PC-9 (cell line): Measurements from ENCODE around the gene HPSE. TPM values are rescaled to one million over a fixed set of nuclear protein-coding genes. Genes with fewer than 3 reads are reported as not detected.

ENCODE experiments used
- BruUV-seq: library from RNA; stranded (reverse); fragments of 400-500 nt; replicated peaks from 2 replicates; lab custom pipeline; 2021; lab: Mats Ljungman, UMichigan
- CTCF ChIA-PET: fragments of 300-600 bp; sonication (Branson Sonifier 250); formaldehyde crosslinking; loops from one replicate; lab custom pipeline; 2022; ENCODE audit warnings: antibody characterized with exemption; lab: Charles Lee
- POLR2A ChIA-PET: fragments of 300-600 bp; sonication (Branson Sonifier 250); formaldehyde crosslinking; loops from one replicate; lab custom pipeline; 2022; ENCODE audit warnings: antibody characterized with exemption; ENCODE audit not compliant: unreplicated experiment; lab: Charles Lee
- DNase-seq, 2 experiments: peaks; one replicate each; pipeline versions ENCODE4 v3.0.0 to v3.0.0-alpha.2; 2015 to 2022; ENCODE audit warnings: mixed read lengths in 1 of 2
- H2AFZ ChIP-seq: fragments of 200-600 bp; sonication (generic); 2 replicates; pipeline ENCODE4 v1.8.1; 2017; ENCODE audit warnings: antibody characterized with exemption
- H3F3A ChIP-seq: fragments of 200-600 bp; sonication (generic); 2 replicates; pipeline ENCODE4 v1.8.1; 2017; ENCODE audit warnings: antibody characterized with exemption, mild to moderate bottlenecking, low read depth; ENCODE audit not compliant: insufficient read depth
- H3K27ac ChIP-seq: fragments of 200-600 bp; sonication (generic); 2 replicates; pipeline ENCODE4 v1.6.1; 2016; ENCODE audit warnings: mixed run types
- H3K27me3 ChIP-seq: fragments of 200-600 bp; sonication (generic); 2 replicates; pipeline ENCODE4 v1.6.1; 2016; ENCODE audit warnings: low read depth, mixed run types; ENCODE audit not compliant: insufficient read depth
- H3K36me3 ChIP-seq: fragments of 200-600 bp; sonication (generic); 2 replicates; pipeline ENCODE4 v1.6.1; 2016; ENCODE audit warnings: low read depth, mixed run types
- H3K4me1 ChIP-seq: fragments of 200-600 bp; sonication (generic); replicated peaks from 2 replicates; pipeline ENCODE4 v1.6.1; 2016; ENCODE audit warnings: mixed run types; ENCODE audit not compliant: insufficient read depth
- H3K4me2 ChIP-seq: fragments of 200-600 bp; sonication (generic); 2 replicates; pipeline ENCODE4 v1.6.1; 2017; ENCODE audit warnings: mixed run types
- H3K4me3 ChIP-seq: fragments of 200-600 bp; sonication (generic); 2 replicates; pipeline ENCODE4 v1.6.1; 2016; ENCODE audit warnings: mixed run types
- H3K79me2 ChIP-seq: fragments of 200-600 bp; sonication (generic); 2 replicates; pipeline ENCODE4 v1.6.1; 2017; ENCODE audit warnings: low read depth, mixed run types
- H3K9me2 ChIP-seq: fragments of 200-600 bp; sonication (generic); 2 replicates; pipeline ENCODE4 v1.8.1; 2017; ENCODE audit warnings: mild to moderate bottlenecking; ENCODE audit not compliant: insufficient read depth
- H3K9me3 ChIP-seq: fragments of 200-600 bp; sonication (generic); 2 replicates; pipeline ENCODE4 v1.8.1; 2016; ENCODE audit warnings: low read depth; ENCODE audit not compliant: insufficient read depth
- H4K20me1 ChIP-seq: fragments of 200-600 bp; sonication (generic); 2 replicates; pipeline ENCODE4 v1.8.1; 2017; ENCODE audit not compliant: insufficient read depth
- CTCF ChIP-seq: fragments of 200-600 bp; sonication (generic); conservative IDR thresholded peaks from 2 replicates; pipeline ENCODE4 v1.6.1; 2017; ENCODE audit warnings: mixed run types, antibody characterized with exemption, mild to moderate bottlenecking, moderate library complexity
- EZH2 ChIP-seq: fragments of 200-600 bp; sonication (generic); IDR thresholded peaks from 2 replicates; pipeline ENCODE4 v1.8.0; 2017; ENCODE audit warnings: antibody characterized with exemption, low read depth
- intact Hi-C: fragments of 100-400 bp; cut with micrococcal nuclease; formaldehyde crosslinking; loops from one replicate; pipeline ENCODE4 v1.10.0; 2022; ENCODE audit not compliant: unreplicated experiment
- total RNA-seq: library from RNA; stranded (reverse); gene quantifications from 2 replicates; pipeline ENCODE4 v1.2.3, GENCODE V29; 2021

HPSE gene
- total RNA-seq, 1 experiment from 2014 or later = 4.4 TPM

- Histone ChIP-seq H3K9me2 (no peaks in the 10 kb centered on the region), H3K27ac (no peak overlapping the region), H2AFZ (no peak overlapping the region), H3K79me2 (no peaks in the 10 kb centered on the region), H3F3A (peaks cover 15% of the 10 kb centered on the region; the same call in 1 of the 2 replicates), H3K4me2 (no peak overlapping the region), H3K36me3 (no peaks in the 10 kb centered on the region), H3K27me3 (no peaks in the 10 kb centered on the region), H3K9me3 (no peaks in the 10 kb centered on the region; the same call in 1 of the 2 replicates), H4K20me1 (no peaks in the 10 kb centered on the region), H3K4me3 (no peak overlapping the region), H3K4me1 (peaks cover 34% of the 10 kb centered on the region)
- POLR2A ChIA-PET = no interaction called here
- TF ChIP-seq CTCF = peak; percentile 69
- no peak for TF ChIP-seq EZH2
- DNase-seq = peak; percentile 39 to 51
- intact Hi-C loops = loop anchor here (2.0 kb wide), 1 partner anchor 142 kb away; no protein-coding TSS in a partner anchor
- CTCF ChIA-PET = interaction anchor here (0.6 kb wide), 2 partner anchors 128 to 179 kb away, joined by 6 to 14 read pairs; no protein-coding TSS in a partner anchor
- BruUV-seq = no TSS peak
Measured at GRCh38 chr4:83252782-83253405, 81.8 kb downstream of the HPSE start.

- H3K9me3 ChIP-seq = no peaks in the 10 kb centered on the region; the same call in 1 of the 2 replicates
- ChIA-PET CTCF (interaction anchor here (0.6 to 0.9 kb wide), 2 partner anchors 31 to 126 kb away, joined by 5 to 13 read pairs; no protein-coding TSS in a partner anchor), POLR2A (no interaction called here)
- no peak overlapping the region for H3K4me2 ChIP-seq
- H2AFZ ChIP-seq = no peak overlapping the region
- H4K20me1 ChIP-seq = no peaks in the 10 kb centered on the region
- H3K27ac ChIP-seq = no peak overlapping the region
- intact Hi-C loops = no loop called here
- H3F3A ChIP-seq = peaks cover 5% of the 10 kb centered on the region; the same call in 1 of the 2 replicates
- H3K36me3 ChIP-seq = no peaks in the 10 kb centered on the region
- H3K79me2 ChIP-seq = no peaks in the 10 kb centered on the region
- BruUV-seq = no TSS peak
- DNase-seq = no peak
- no peaks in the 10 kb centered on the region for H3K27me3 ChIP-seq
- H3K9me2 ChIP-seq = no peaks in the 10 kb centered on the region
- no peak overlapping the region for H3K4me3 ChIP-seq
- no peak for TF ChIP-seq CTCF
- TF ChIP-seq EZH2 = no peak
- H3K4me1 ChIP-seq = peaks cover 24% of the 10 kb centered on the region
Measured at GRCh38 chr4:83251447-83251830, 83.2 kb downstream of the HPSE start.

- intact Hi-C loops = no loop called here
- Histone ChIP-seq H3F3A (no peaks in the 10 kb centered on the region), H3K4me2 (no peak overlapping the region), H3K9me3 (no peaks in the 10 kb centered on the region), H3K4me1 (peaks cover 18% of the 10 kb centered on the region), H3K4me3 (no peak overlapping the region), H2AFZ (no peak overlapping the region), H4K20me1 (no peaks in the 10 kb centered on the region), H3K36me3 (no peaks in the 10 kb centered on the region), H3K9me2 (no peaks in the 10 kb centered on the region), H3K27ac (no peak overlapping the region), H3K27me3 (no peaks in the 10 kb centered on the region), H3K79me2 (no peaks in the 10 kb centered on the region)
- ChIA-PET CTCF (interaction anchor here (0.6 to 0.9 kb wide), 2 partner anchors 31 to 125 kb away, joined by 5 to 13 read pairs; no protein-coding TSS in a partner anchor), POLR2A (interaction anchor here (0.6 kb wide), 1 partner anchor 194 kb away, joined by 3 read pairs; no protein-coding TSS in a partner anchor)
- no peak for DNase-seq
- BruUV-seq = no TSS peak
- TF ChIP-seq EZH2 = no peak
- TF ChIP-seq CTCF = no peak
Measured at GRCh38 chr4:83250687-83251446, 83.8 kb downstream of the HPSE start.
